Fibroblast of pulmonary artery (primary cell): ENCODE results near the gene PNLIPRP3.

ENCODE experiments used
- DNase-seq: peaks from one replicate; pipeline ENCODE4 v3.0.0-alpha.2; 2010; ENCODE audit warnings: low read depth
- H3K4me3 ChIP-seq: replicated peaks from 2 replicates; pipeline ENCODE4 v1.5.1; 2011; ENCODE audit warnings: low read depth, mild to moderate bottlenecking, control low read depth, low read length, moderate library complexity
- TF ChIP-seq, protein P1 (sequence below): IDR thresholded peaks from 2 replicates; pipeline ENCODE4 v1.5.1; 2011; ENCODE audit warnings: mild to moderate bottlenecking, control low read depth, low read length, inconsistent platforms; ENCODE audit errors: missing control alignments

PNLIPRP3 gene

GRCh38 chr10:116465546-116465945 is 37.9 kb downstream of the PNLIPRP3 start:
- no peak overlapping the region for H3K4me3 ChIP-seq
- DNase-seq: no peak
- TF ChIP-seq, protein P1, sequence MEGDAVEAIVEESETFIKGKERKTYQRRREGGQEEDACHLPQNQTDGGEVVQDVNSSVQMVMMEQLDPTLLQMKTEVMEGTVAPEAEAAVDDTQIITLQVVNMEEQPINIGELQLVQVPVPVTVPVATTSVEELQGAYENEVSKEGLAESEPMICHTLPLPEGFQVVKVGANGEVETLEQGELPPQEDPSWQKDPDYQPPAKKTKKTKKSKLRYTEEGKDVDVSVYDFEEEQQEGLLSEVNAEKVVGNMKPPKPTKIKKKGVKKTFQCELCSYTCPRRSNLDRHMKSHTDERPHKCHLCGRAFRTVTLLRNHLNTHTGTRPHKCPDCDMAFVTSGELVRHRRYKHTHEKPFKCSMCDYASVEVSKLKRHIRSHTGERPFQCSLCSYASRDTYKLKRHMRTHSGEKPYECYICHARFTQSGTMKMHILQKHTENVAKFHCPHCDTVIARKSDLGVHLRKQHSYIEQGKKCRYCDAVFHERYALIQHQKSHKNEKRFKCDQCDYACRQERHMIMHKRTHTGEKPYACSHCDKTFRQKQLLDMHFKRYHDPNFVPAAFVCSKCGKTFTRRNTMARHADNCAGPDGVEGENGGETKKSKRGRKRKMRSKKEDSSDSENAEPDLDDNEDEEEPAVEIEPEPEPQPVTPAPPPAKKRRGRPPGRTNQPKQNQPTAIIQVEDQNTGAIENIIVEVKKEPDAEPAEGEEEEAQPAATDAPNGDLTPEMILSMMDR: no peak

DNA sequence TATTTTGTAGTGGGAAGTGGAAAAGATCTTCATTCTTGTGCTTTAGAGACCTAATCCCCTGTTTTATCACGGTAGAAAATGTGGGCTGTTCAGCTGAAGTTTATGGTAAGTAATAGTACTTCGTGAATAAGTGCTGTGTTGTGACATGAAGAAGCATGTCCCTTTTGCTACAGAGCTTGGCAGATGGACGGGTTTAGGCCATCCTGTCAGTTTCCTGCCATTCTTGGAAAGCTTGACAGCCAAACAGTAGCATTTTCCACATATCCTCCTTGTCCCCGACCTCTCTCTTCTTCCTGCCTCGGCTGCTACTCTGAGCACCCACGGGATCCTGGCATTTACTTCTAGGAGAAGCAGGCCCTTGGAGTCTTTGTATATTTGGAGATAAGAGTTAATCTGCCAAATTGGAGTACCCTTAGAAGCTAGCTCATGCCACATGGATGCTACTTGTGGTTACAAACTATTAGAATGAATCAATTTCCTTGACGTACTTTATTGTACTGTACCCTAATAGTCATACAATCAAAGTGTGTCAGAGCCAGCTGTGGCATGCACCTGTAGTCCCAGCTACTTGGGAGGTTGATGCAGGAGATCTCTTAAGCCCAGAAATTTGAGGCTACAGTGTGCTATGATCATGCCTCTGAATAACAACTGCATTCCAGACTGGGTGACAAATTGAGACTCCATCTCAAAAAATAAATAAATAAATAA is 39.2 kb downstream of the PNLIPRP3 start:
- H3K4me3 ChIP-seq: no peak overlapping the region
- TF ChIP-seq, protein P1: no peak
- no peak for DNase-seq

GRCh38 chr10:116469437-116469836 is 41.8 kb downstream of the PNLIPRP3 start:
- TF ChIP-seq, protein P1: no peak
- no peak overlapping the region for H3K4me3 ChIP-seq
- no peak for DNase-seq

- no peak for DNase-seq
- H3K4me3 ChIP-seq: no peak overlapping the region
- TF ChIP-seq, protein P1: no peak
Observed at GRCh38 chr10:116470071-116470470, 42.4 kb downstream of the PNLIPRP3 start.

DNA sequence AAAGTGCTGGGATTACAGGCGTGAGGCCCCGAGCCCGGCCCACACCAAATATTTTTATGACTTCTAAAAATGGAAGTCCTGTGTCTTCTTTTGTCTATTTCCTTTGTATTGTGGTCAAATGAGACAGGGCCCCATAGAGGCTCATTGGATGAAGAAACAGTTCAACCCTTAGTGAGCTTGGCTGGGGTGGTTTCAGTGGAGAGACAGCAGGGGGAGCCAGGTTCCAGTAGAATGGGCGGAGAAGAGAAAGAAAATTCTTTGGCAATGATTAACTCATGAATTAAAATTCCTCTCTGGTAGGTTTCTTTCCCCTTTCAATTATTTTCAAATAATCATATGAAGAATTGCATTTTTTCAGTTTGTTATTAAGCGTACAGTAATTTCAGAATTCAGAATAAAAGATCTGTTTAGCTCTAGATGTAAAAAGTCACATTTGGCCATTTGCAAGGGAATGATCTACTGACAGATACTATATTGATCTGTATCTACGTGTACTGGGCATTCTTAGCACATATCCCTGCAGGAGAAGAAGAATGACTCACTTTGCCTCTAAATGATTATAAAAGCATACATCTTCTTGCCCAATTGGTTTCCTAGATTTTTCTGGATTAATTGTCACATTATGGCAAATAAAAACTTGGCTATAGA is 43.2 kb downstream of the PNLIPRP3 start:
- TF ChIP-seq, protein P1: no peak
- DNase-seq: no peak
- H3K4me3 ChIP-seq: no peak overlapping the region

GRCh38 chr10:116472891-116473290 is 45.2 kb downstream of the PNLIPRP3 start:
- no peak overlapping the region for H3K4me3 ChIP-seq
- TF ChIP-seq, protein P1: no peak
- DNase-seq: no peak

DNA sequence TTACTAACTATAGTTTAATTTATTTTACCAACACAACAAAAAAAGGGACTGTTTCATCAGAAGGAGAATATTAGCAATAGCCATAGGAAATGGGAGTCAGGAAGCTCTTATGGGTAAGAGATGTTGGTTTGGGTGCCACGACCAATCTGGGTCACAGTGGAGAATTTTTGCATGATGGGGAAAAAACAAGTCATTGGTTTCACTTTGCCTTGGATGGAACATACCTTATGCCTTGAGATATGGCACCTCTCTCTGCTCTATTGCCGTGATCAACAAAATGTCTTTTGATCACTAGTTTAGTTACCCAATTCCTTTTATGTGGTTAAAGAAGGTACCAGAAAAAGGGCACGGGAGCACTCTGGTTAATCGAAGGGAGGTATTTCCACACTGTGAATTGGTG is 48.2 kb downstream of the PNLIPRP3 start:
- no peak for DNase-seq
- TF ChIP-seq, protein P1: no peak
- no peak overlapping the region for H3K4me3 ChIP-seq
